Peyer's patch (tissue), 4 donors: ENCODE data around the gene CNTNAP4. TPM values are rescaled to one million over a fixed set of nuclear protein-coding genes. Genes with fewer than 3 reads are reported as not detected.

Experiments
- DNase-seq, 3 donors: peaks; one replicate each; pipeline ENCODE4 v3.0.0-alpha.2; 2017 to 2019
- H3K27ac ChIP-seq, 4 donors: fragments of 200-600 bp; sonication (generic); one replicate each; pipeline ENCODE4 v1.5.1; 2016 to 2019
- H3K27me3 ChIP-seq, 2 donors: fragments of 200-600 bp; sonication (generic); one replicate each; pipeline ENCODE4 v1.5.1; 2019
- H3K36me3 ChIP-seq, 3 donors: fragments of 200-600 bp; sonication (generic); one replicate each; pipeline ENCODE4 v1.5.1; 2016 to 2019
- H3K4me1 ChIP-seq, 4 donors: fragments of 200-600 bp; sonication (generic); one replicate each; pipeline ENCODE4 v1.5.1; 2016 to 2019
- H3K4me3 ChIP-seq, 4 donors: fragments of 200-600 bp; sonication (generic); 1 replicate in 3 of 4; 2 replicates in 1 of 4; pipeline ENCODE4 v1.5.1; 2016 to 2019; ENCODE audit warnings: mild to moderate bottlenecking in 1 of 4
- H3K9me3 ChIP-seq, 4 donors: fragments of 200-600 bp; sonication (generic); one replicate each; pipeline ENCODE4 v1.5.1; 2016 to 2019; ENCODE audit warnings: mild to moderate bottlenecking in 1 of 4
- POLR2A ChIP-seq, 2 donors: fragments of 450-650 bp; IDR thresholded peaks; one replicate each; pipeline ENCODE4 v1.5.1; 2017; ENCODE audit warnings: antibody characterized with exemption in 2 of 2, mild to moderate bottlenecking in 2 of 2, moderate library complexity in 2 of 2
- total RNA-seq, 4 donors: library from RNA; depleted of rRNA; stranded (reverse); fragments of >200 nt; gene quantifications; one replicate each; pipeline ENCODE4 v1.1.0, GENCODE V29; 2016
- TF ChIP-seq, protein P1 (sequence below), 6 experiments: fragments of 450-650 bp in 4 of 6; fragments of 200-600 bp in 2 of 6; sonication (generic) in 1 of 6; IDR thresholded peaks; one replicate each; pipeline ENCODE4 v1.5.1; 2017 to 2019; ENCODE audit warnings: antibody characterized with exemption in 6 of 6, mild to moderate bottlenecking in 3 of 6, moderate library complexity in 1 of 6

Gene CNTNAP4
- total RNA-seq, 4 donors from 2014 or later, result not detected

DNA sequence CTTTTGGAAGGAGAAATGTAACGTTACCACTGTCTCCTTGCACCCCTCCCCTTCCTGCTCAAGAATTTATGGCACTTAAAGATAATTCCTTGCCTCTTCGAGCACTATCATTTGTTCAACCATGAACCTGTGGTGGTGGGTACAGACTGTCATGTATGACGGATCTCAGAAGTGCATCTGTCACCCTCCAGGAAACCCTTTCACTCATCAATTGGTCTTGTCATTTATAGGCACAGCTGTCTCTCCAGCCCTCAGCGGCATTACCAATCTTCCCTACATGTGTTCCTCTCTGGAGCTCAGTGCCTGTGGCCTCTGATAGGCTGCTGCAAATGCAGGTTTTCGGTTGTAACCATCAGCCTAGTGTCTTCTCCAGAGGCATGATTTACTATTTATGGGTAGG, 15.0 kb downstream of the CNTNAP4 start:
- DNase-seq, result no peak
- TF ChIP-seq, protein P1, sequence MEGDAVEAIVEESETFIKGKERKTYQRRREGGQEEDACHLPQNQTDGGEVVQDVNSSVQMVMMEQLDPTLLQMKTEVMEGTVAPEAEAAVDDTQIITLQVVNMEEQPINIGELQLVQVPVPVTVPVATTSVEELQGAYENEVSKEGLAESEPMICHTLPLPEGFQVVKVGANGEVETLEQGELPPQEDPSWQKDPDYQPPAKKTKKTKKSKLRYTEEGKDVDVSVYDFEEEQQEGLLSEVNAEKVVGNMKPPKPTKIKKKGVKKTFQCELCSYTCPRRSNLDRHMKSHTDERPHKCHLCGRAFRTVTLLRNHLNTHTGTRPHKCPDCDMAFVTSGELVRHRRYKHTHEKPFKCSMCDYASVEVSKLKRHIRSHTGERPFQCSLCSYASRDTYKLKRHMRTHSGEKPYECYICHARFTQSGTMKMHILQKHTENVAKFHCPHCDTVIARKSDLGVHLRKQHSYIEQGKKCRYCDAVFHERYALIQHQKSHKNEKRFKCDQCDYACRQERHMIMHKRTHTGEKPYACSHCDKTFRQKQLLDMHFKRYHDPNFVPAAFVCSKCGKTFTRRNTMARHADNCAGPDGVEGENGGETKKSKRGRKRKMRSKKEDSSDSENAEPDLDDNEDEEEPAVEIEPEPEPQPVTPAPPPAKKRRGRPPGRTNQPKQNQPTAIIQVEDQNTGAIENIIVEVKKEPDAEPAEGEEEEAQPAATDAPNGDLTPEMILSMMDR (IDR thresholded peaks at IDR 0.05), result no peak
- TF ChIP-seq POLR2A (IDR thresholded peaks at IDR 0.05), result no peak
- H3K4me1 ChIP-seq, result no peaks in the 10 kb centered on the region
- H3K27ac ChIP-seq, result no peak overlapping the region
- H3K9me3 ChIP-seq, result no peaks in the 10 kb centered on the region
- H3K4me3 ChIP-seq, result no peak overlapping the region
- no peaks in the 10 kb centered on the region for H3K36me3 ChIP-seq
- H3K27me3 ChIP-seq, result no peaks in the 10 kb centered on the region

DNA sequence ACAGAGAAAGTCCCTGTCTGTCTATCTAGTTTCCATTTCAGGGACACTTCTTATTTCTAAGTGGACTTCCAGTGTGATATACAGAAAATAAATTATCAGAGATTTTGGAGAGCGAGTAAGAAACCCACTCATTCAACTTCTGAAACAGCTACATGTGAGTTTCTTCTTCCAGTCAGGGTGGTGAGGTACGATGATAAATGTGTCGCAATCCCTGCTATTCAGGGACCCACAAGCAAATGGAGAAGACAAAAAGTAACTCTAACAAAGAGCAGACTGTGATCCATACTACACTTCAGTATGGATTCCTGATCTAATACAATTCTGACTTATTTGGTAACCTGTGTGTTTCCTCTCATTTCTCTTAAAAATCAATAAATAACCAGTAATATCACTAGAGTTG, 16.8 kb downstream of the CNTNAP4 start:
- Histone ChIP-seq H3K4me1 (no peaks in the 10 kb centered on the region), H3K27me3 (no peaks in the 10 kb centered on the region), H3K9me3 (no peaks in the 10 kb centered on the region), H3K4me3 (no peak overlapping the region), H3K27ac (no peak overlapping the region), H3K36me3 (no peaks in the 10 kb centered on the region)
- no peak for DNase-seq
- TF ChIP-seq POLR2A (IDR thresholded peaks at IDR 0.05), result no peak
- TF ChIP-seq, protein P1 (IDR thresholded peaks at IDR 0.05), result no peak

DNA sequence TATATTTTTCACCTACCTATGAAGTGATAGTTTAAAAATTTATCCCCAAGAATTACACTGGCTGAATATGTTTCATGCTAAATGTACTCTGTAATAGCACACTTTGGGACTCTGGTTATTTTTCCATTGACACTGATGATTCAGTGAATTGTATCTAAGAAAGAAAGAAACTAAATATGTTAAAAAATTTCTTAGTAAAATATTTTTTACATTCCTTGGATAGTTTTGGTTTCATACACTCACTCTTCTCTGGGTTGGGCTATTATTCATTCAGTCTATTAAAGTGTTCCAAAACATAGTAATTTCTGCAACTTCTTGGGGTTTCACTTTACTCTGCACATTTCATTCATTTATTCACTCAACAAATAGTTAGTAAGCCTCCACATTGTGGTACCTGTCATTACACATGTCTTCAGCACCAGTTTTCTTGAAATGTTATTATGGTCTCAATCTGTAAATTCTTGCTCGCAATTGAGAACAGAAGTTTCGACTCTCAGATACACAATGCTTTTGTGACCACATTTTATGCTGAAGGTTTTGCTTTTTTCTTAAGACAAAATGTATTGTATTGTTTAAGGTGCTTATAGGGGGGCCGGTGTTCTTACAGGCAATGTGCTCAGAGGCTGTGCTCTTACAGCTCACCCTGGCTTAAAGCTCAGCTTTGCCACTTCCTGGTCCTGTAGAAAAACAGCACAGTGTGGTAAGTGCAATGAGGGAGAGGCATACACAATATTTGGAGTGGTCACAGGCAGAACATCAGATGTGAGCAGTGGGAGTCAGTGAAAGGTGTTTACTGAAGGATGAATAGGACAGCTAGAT, 17.4 kb downstream of the CNTNAP4 start:
- TF ChIP-seq, protein P1 (IDR thresholded peaks at IDR 0.05), result no peak
- Histone ChIP-seq H3K36me3 (no peaks in the 10 kb centered on the region), H3K4me1 (no peaks in the 10 kb centered on the region), H3K27me3 (no peaks in the 10 kb centered on the region), H3K4me3 (no peak overlapping the region), H3K9me3 (no peaks in the 10 kb centered on the region), H3K27ac (no peak overlapping the region)
- no peak for DNase-seq

DNA sequence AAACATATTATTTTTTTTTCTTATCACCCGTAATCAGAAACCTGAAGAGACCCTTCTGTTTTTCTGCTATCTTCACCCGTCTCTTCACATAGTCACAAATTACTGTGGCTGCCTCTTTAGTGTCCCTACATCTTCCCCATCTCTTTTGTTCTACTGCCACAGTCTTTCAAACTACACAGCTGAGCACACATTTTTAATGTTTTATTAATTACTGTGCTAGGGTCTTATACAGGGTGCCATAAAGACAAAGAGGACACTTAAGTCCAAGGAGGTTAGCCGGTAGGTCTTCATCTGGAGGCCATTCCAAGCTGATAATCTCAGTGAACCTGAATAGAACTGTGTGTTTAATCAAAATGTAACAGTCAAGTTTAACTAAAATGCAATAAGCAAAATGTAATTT, 20.7 kb downstream of the CNTNAP4 start:
- Histone ChIP-seq H3K27me3 (no peaks in the 10 kb centered on the region), H3K9me3 (no peaks in the 10 kb centered on the region), H3K36me3 (no peaks in the 10 kb centered on the region), H3K4me1 (no peaks in the 10 kb centered on the region), H3K27ac (no peak overlapping the region), H3K4me3 (no peak overlapping the region)
- no peak for DNase-seq
- TF ChIP-seq, protein P1 (IDR thresholded peaks at IDR 0.05), result no peak
- no peak for TF ChIP-seq POLR2A (IDR thresholded peaks at IDR 0.05)

DNA sequence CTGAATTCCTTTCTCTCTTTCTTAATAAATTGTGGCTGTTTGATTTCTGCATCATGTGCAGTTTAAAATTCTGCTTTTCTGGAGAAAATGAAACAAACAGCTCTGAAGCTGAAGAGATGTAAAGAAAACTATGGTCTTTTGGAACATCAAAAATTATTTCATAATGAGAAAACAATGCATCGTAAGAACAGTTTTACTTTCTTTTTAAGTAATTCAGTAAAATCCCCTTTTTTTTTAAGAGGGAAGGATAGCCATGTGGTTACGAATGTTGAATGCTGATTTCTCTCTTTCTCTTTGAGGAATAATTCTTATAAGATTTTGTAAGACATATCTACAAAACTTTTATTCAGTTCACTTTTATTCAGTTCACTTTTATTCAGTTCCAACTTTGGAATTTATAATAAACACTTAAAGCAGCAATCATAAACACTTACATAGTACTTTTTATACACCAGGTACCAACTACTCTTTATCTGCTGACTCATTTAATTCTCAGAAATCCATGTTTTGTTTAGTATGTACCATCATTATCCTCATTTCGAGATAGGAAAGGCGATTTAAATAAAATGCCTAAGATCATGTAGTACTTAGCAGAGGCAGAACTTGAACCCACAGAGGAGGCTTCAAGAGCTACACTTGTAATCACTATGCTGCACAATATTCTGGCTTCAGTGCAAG, 26.6 kb downstream of the CNTNAP4 start:
- Histone ChIP-seq H3K27ac (no peak overlapping the region), H3K36me3 (no peaks in the 10 kb centered on the region), H3K9me3 (no peaks in the 10 kb centered on the region), H3K4me1 (no peaks in the 10 kb centered on the region), H3K4me3 (no peak overlapping the region), H3K27me3 (no peaks in the 10 kb centered on the region)
- DNase-seq, result no peak
- no peak for TF ChIP-seq POLR2A (IDR thresholded peaks at IDR 0.05)
- TF ChIP-seq, protein P1 (IDR thresholded peaks at IDR 0.05), result no peak
